SJCRH30 (cell line): Measurements from ENCODE around the gene AMMECR1. TPM values are rescaled to one million over a fixed set of nuclear protein-coding genes. Genes with fewer than 3 reads are reported as not detected.

ENCODE experiments used
- DNase-seq, 2 experiments: peaks; one replicate each; pipeline ENCODE4 v3.0.0-alpha.2; 2015 to 2020
- H3K27ac ChIP-seq: fragments of 250-450 bp; sonication (Bioruptor Pico); 2 replicates; pipeline ENCODE4 v1.5.1; 2020; ENCODE audit warnings: mild to moderate bottlenecking, moderate library complexity
- H3K27me3 ChIP-seq: fragments of 250-450 bp; sonication (Bioruptor Pico); 2 replicates; pipeline ENCODE4 v1.5.1; 2020; ENCODE audit warnings: mild to moderate bottlenecking, moderate library complexity
- H3K36me3 ChIP-seq: fragments of 250-450 bp; sonication (Bioruptor Pico); 2 replicates; pipeline ENCODE4 v1.5.1; 2020; ENCODE audit warnings: mild to moderate bottlenecking, moderate library complexity
- H3K4me1 ChIP-seq: fragments of 250-450 bp; sonication (Bioruptor Pico); 2 replicates; pipeline ENCODE4 v1.5.1; 2020; ENCODE audit warnings: mild to moderate bottlenecking, moderate library complexity
- H3K4me3 ChIP-seq: fragments of 250-450 bp; sonication (Bioruptor Pico); 2 replicates; pipeline ENCODE4 v1.5.1; 2020; ENCODE audit warnings: mild to moderate bottlenecking, moderate library complexity
- H3K9me3 ChIP-seq: fragments of 250-450 bp; sonication (Bioruptor Pico); replicated peaks from 2 replicates; pipeline ENCODE4 v1.5.1; 2020; ENCODE audit warnings: mild to moderate bottlenecking, moderate library complexity
- total RNA-seq: library from RNA; depleted of rRNA; stranded (reverse); fragments of >200 nt; shearing (Covaris generic); gene quantifications from 2 replicates; pipeline ENCODE4 v1.2.3, GENCODE V29; 2014

Gene AMMECR1
- total RNA-seq, 1 experiment from 2014 or later: 12.4 TPM

DNA sequence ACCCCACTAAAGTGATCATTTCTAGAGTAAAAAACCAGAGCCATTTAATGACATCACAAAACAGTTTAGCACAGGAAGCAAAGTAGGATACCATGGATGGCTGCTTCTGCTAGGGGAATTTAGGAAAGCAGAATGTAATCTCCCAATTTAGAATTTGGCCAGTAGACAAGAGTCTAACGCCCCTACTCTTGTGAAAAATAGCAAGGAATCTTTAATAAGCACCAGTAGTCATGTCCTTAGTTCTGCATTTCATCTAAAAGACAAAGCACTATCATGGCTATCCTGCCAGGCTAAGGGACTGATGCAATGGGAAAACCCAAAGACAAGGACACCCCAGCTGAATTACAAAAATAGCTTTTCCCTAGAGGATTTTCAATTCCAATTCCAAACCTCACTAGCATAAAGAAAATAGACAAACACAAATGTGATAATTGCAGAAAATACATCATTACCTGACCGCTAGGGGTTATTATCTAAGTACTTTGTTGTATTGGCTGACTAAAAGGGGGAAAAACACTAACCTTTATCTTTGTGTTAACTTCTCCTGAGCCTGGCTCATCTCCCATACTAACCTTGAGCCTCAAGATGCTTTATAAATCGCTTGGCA, 2.6 kb upstream of the AMMECR1 start:
- Histone ChIP-seq H3K9me3 (no peaks in the 10 kb centered on the region), H3K27me3 (no peaks in the 10 kb centered on the region), H3K4me3 (no peak overlapping the region), H3K27ac (no peak overlapping the region), H3K4me1 (no peaks in the 10 kb centered on the region), H3K36me3 (no peaks in the 10 kb centered on the region)
- no peak for DNase-seq

DNA sequence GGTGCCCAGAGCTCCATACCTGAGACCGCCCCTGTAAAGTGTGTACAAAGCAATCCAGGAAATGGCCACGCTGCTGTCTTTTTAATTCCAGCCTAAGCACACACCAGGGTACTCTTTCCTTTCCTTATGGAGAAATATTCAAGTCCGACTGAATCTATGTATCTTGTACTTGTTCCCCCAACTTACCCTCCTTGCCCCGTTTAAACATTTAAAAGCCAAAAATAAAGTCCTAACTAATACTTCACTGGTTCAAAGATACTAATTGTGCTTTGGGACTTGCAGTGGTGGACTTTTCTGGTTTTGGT, 731 bp upstream of the AMMECR1 start:
- H3K27ac ChIP-seq: peak overlapping the region; percentile 49; the same call in 1 of the 2 replicates
- no peaks in the 10 kb centered on the region for H3K9me3 ChIP-seq
- no peak for DNase-seq
- H3K4me1 ChIP-seq: no peaks in the 10 kb centered on the region
- no peaks in the 10 kb centered on the region for H3K36me3 ChIP-seq
- H3K27me3 ChIP-seq: no peaks in the 10 kb centered on the region
- peak overlapping the region; percentile 94 for H3K4me3 ChIP-seq

DNA sequence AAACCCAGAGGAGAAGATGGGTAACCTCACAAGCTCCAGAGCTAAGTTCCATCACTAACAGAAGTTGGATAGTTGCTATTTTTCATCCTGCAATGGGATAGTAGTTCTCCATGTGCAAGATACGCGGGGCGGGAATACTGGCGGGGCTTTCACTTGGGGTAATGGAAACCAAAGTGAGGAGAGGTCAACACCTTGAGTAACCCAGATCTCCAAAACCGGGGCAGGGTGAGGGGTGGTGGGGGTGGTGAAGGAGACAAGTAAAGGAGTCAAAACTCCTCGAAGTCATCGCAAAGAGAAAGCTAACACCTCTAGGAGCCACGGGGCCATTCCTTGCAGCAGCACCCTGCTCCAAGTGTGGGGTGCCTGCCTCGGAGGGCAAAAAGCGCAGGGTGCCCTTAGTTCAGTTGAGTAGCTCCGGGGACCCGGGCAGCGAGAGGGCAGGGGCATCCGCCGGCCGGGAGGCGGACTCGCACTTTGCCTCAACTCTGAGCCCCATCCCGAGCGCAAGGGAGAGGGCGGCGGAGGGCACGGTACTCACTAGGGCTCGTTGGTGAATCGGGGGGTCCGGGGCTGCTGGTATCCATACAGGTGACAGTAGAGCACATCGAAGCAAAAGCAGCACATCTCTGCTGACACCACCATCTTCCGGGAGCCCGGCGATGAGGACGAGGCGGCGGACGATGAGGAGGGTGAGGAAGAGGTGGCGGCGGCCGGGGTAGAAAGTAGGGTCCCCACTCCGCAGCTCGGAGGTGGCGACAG, 645 bp downstream of the AMMECR1 start:
- Histone ChIP-seq H3K36me3 (no peaks in the 10 kb centered on the region), H3K9me3 (no peaks in the 10 kb centered on the region), H3K4me1 (no peaks in the 10 kb centered on the region), H3K27ac (peak overlapping the region; percentile 78), H3K4me3 (peak overlapping the region; percentile 94), H3K27me3 (no peaks in the 10 kb centered on the region)
- peak; percentile 20 to 36 for DNase-seq

DNA sequence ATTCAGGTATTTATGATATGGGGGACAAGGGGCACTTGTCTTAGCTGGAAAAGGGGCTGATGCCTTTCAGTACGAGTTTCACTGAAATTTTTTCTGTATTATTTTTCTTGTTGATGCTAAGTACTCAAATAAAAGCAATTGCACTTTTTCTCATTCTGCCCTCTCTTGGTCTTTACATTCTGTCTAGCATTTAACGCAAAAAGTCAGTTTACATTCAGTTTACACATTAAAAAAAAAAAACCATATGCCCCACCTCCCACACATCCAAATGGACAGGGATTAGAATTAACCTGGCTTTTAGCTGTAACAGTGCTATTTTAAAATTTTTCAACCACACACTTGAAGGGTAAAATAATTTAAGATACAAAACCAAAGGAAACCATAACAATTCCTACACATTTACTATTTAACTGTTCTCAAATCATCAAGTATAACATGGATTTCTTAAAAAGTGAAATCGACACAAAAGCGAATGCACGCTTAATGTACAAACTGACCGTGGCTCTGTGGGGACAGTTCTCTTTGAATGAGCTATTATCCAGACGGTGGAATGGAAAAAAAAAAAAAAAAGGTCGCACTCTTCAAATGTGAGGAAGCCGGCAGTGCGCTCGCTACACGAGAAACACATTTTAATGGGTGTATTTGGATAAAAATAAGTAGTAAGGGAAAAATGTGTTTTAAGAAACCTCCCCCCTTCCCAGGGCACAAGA, 1.4 kb downstream of the AMMECR1 start:
- Histone ChIP-seq H3K27ac (no peak overlapping the region; the same call in 1 of the 2 replicates), H3K9me3 (no peaks in the 10 kb centered on the region), H3K36me3 (no peaks in the 10 kb centered on the region), H3K4me1 (no peaks in the 10 kb centered on the region), H3K4me3 (peak overlapping the region; percentile 94), H3K27me3 (no peaks in the 10 kb centered on the region)
- DNase-seq: peak in 1 of 2 experiments; percentile 23

DNA sequence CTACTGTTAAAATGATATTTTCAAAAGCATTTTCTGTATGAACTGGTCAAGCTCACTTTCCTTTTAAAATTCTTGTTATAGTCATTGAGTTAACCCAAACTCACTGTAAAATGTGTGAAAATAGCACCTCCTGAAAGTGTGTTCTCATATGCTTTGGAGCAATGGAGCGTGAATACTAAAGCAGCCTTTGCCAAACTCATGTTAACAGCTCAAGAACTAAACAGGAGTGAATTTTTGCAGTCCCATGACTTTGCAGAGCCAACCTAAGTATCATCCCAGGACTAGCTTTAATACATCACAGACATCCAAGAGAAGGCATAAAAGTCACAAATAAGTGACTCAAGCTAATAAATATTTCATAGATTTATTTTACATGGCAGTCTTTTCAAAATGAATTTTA, 2.3 kb downstream of the AMMECR1 start:
- Histone ChIP-seq H3K4me1 (no peaks in the 10 kb centered on the region), H3K9me3 (no peaks in the 10 kb centered on the region), H3K27ac (no peak overlapping the region), H3K27me3 (no peaks in the 10 kb centered on the region), H3K4me3 (no peak overlapping the region), H3K36me3 (no peaks in the 10 kb centered on the region)
- DNase-seq: no peak

DNA sequence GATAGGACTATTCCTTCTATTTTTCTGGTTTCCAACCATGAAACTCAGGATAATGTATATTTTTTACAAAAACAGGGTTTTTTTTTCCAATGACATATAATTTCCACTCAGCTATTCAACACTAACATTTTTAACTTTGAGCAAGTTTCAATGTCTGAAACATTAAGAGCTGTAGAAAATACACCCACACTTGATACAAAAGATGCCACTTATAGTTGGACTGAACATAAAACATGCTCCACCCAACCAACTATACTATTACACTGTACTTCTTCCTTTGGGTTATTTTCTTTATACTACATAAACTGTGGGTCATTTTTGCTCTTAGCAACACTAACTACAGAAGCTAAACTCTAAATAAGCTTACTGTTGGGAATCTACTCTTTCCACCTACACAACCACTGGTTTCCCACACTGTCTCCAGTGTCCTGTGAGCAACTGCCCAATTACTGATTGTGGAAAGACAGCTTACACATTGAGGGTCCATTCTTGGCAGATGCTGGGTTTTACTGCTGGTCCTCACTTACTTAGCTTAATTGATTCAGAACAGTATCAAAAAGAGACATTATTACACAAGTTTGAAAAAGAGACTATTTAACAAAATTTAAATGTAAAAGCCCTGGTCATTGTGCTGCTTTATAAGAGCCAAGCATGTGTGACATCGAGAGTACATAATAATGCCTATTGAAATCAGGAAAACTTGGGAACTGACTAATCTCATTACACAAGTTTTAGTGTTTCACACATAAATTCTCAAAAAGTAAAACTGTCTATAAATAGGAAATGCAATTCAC, 6.3 kb downstream of the AMMECR1 start:
- Histone ChIP-seq H3K9me3 (no peaks in the 10 kb centered on the region), H3K27ac (no peak overlapping the region), H3K4me1 (no peaks in the 10 kb centered on the region), H3K4me3 (no peak overlapping the region), H3K27me3 (no peaks in the 10 kb centered on the region), H3K36me3 (no peaks in the 10 kb centered on the region)
- DNase-seq: no peak

DNA sequence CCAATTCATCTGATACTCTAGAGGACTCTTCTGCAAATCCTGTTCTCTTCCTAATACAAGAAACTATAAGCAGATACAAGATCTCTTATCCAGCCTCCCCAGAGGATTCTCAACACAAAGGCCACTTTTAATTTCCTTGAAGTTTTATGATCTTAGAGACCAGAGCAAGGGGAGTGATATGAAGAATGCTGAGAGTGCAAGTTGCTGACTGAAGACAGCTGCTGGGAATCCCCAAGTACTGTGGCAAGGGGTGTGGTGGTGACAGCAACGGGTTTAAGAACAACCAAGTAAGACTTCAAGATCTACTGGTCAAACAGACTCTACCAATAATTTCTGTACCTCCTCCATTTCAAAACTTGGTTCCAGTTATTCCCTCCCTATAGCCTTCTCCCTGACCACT, 7.0 kb downstream of the AMMECR1 start:
- Histone ChIP-seq H3K4me3 (no peak overlapping the region), H3K27me3 (no peaks in the 10 kb centered on the region), H3K9me3 (no peaks in the 10 kb centered on the region), H3K27ac (no peak overlapping the region), H3K4me1 (no peaks in the 10 kb centered on the region), H3K36me3 (no peaks in the 10 kb centered on the region)
- no peak for DNase-seq

DNA sequence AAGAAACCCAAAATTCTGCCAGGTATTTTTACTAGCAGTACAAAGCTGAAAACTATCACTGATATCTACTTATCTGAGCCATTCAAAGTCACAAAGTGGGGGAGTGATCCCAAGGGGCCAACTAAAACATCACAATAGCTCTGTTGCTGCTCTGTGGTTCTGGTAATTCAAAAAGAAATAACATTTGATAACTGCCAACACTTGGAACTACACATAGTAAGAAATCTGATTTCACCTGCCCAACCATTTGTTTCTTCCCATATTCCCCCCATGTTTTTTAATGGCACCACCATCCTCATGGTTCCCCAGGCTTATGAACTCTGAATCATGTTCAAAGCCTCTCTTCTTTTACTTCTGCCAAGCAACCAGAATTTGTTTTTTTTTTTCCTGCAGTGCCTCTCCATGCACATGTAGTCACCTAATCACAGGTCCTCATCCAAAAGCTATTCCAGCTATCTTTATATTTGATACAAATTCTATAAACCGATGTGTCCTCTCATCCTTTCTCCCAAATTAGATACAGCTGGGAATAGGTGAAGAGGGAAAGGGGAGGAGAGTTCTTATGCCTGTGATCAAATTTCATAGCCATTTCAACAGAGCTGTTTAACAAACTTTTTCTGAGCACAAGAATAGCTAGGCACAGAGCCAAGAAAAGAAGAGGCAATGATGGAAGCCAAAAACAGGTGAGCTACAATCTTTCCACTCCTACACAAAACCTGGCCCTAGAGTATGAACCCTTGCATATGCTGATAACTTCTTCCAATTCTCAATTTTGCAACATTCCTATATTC, 7.7 kb downstream of the AMMECR1 start:
- DNase-seq: no peak
- Histone ChIP-seq H3K9me3 (no peaks in the 10 kb centered on the region), H3K27me3 (no peaks in the 10 kb centered on the region), H3K4me3 (no peak overlapping the region), H3K36me3 (no peaks in the 10 kb centered on the region), H3K27ac (no peak overlapping the region), H3K4me1 (no peaks in the 10 kb centered on the region)

DNA sequence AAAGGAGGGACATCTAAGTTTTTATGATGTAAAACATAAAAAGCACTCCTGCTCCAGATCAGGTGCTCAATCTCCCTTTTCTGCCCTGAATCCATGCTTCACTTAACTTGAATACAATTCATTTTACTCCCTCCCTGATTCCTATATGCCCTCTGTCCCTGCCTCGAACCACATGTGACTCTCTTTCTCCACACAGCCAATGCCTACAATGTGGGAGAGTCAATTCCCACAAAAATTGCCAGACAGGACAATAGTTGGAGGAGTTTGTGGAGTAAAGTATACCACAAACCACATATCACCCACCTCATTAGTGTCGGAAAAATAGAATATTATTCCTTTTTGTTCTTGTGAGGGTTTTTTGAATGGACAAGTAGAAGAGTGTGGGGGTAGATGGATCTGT, 9.7 kb downstream of the AMMECR1 start:
- DNase-seq: no peak
- no peak overlapping the region for H3K27ac ChIP-seq
- H3K9me3 ChIP-seq: no peaks in the 10 kb centered on the region
- no peak overlapping the region for H3K4me3 ChIP-seq
- H3K27me3 ChIP-seq: no peaks in the 10 kb centered on the region
- no peaks in the 10 kb centered on the region for H3K36me3 ChIP-seq
- no peaks in the 10 kb centered on the region for H3K4me1 ChIP-seq

DNA sequence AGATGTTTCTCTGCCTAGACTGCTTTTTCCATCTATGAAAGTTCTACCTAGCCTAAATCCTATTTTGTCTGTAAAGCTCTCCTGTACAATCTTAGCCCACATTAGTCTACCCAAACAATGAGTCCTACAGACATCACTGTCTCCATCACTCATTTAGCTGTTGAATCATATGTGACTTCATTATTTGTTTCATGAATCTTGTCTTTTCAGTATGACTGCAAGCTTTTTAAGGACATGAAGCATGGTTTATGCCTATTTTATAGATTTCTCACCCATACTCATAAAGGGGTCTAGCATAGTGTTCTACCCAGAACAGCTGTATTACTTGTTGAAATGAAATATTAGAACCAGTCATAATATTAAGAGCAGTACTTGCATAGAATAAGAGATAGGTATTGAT, 13.0 kb downstream of the AMMECR1 start:
- 0 out of 2 replicates have a peak, but pooled peaks cover 2% of the 10 kb centered on the region for H3K4me1 ChIP-seq
- no peaks in the 10 kb centered on the region for H3K27me3 ChIP-seq
- no peak overlapping the region for H3K27ac ChIP-seq
- H3K36me3 ChIP-seq: no peaks in the 10 kb centered on the region
- no peaks in the 10 kb centered on the region for H3K9me3 ChIP-seq
- no peak for DNase-seq
- H3K4me3 ChIP-seq: no peak overlapping the region

DNA sequence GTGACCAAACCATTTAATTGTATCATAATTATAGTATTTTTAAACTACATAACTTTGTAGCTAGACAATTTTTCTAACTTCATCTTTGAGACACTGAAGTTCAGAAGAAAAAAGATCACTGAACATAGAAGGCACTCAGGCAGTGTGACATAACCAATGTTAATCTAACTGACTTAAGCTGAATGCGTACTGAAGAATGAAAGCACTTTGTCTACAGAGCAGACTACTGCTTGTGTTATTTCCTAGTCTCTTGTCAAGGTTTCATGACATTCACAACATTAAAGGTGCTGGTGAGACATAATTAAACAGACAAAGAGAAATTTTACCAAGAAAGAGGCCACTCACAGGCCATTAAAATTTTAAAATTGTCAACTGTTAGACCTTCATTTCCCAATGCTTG, 13.5 kb downstream of the AMMECR1 start:
- no peak for DNase-seq
- Histone ChIP-seq H3K27me3 (no peaks in the 10 kb centered on the region), H3K4me1 (0 out of 2 replicates have a peak, but pooled peaks cover 2% of the 10 kb centered on the region), H3K36me3 (no peaks in the 10 kb centered on the region), H3K27ac (no peak overlapping the region), H3K4me3 (no peak overlapping the region), H3K9me3 (no peaks in the 10 kb centered on the region)

DNA sequence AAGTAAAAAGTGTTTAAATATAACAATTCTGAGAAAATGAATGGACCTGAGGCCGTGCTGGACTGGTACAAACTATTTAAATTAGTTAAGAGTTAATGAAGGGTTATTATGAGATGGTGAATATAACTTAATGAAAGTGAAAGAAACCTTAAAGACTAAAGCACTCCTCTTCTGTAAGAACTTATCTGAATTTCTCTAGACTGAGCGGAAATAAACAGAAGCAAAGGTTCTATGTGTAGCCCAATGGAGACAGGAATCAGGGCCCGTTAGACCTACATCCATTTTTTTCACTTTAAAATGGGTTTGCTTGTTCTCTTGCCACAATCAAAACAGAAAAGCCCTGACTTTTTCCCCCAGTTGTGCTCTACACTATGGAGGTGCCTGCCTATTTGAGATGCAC, 14.9 kb downstream of the AMMECR1 start:
- DNase-seq: no peak
- Histone ChIP-seq H3K36me3 (no peaks in the 10 kb centered on the region), H3K27me3 (no peaks in the 10 kb centered on the region), H3K4me3 (no peak overlapping the region), H3K4me1 (0 out of 2 replicates have a peak, but pooled peaks cover 2% of the 10 kb centered on the region), H3K27ac (no peak overlapping the region), H3K9me3 (no peaks in the 10 kb centered on the region)

DNA sequence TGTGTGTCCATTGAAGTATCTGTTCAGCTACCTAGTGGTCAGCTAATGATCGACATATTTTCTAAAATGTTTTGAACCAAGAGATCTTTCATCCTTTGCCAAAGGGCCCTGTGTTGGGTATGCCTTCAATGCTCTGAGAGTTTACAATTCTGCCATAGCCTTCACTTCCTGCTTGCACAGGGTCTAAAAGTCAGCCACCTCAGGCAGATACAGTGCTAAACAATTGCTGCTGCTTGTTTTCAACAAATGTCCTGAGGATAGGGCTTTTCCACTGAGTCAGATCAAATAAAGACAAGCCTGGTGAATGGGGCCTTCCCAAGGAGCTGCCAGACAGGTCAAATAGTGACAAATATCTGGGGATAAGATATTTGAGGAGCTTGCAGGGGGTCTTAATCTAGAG, 16.7 kb downstream of the AMMECR1 start:
- Histone ChIP-seq H3K4me3 (no peak overlapping the region), H3K27me3 (no peaks in the 10 kb centered on the region)

DNA sequence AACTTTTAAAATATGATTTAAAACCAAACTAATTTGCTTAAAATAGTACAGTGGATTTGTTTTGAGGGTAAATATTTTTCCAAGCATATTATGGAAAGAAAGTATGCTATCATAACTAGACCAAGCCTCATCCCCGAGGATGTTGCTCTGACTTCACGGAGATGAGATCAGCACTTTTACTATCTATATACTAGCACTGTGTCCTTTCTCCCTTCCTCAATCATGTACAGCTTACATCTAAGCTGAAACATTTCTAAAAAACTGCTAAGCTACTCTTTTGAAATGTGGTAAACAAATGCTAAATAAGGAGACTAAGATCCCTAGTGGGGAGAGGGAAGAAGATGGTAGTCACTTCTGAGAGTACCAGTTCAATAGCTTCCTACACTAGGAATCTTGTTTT, 23.8 kb downstream of the AMMECR1 start:
- Histone ChIP-seq H3K9me3 (no peaks in the 10 kb centered on the region), H3K36me3 (no peaks in the 10 kb centered on the region), H3K27ac (no peak overlapping the region), H3K4me3 (no peak overlapping the region), H3K27me3 (no peaks in the 10 kb centered on the region), H3K4me1 (no peaks in the 10 kb centered on the region)
- no peak for DNase-seq

More for the DNA sequence above, 16.7 kb downstream of the AMMECR1 start:
- H3K4me1 ChIP-seq: 0 out of 2 replicates have a peak, but pooled peaks cover 2% of the 10 kb centered on the region
- no peaks in the 10 kb centered on the region for H3K36me3 ChIP-seq
- H3K9me3 ChIP-seq: no peaks in the 10 kb centered on the region
- DNase-seq: no peak
- no peak overlapping the region for H3K27ac ChIP-seq
